Ovary (tissue), 9 donors: ENCODE results near the gene ROBO4. TPM values are rescaled to one million over a fixed set of nuclear protein-coding genes. Genes with fewer than 3 reads are reported as not detected.

Source experiments
- DNase-seq, 5 donors: peaks; one replicate each; pipeline ENCODE4 v3.0.0-alpha.2; 2019 to 2020
- H3K27ac ChIP-seq, 2 donors: fragments of 200-600 bp; one replicate each; pipeline versions ENCODE4 v1.5.1 to v1.8.0; 2019 to 2022
- H3K27me3 ChIP-seq: fragments of 200-600 bp; one replicate; pipeline ENCODE4 v1.8.0; 2022
- H3K36me3 ChIP-seq: fragments of 200-600 bp; sonication (generic); one replicate; pipeline ENCODE4 v1.5.1; 2019
- H3K4me1 ChIP-seq: one replicate; pipeline ENCODE4 v1.8.1; 2013; ENCODE audit warnings: mild to moderate bottlenecking, moderate library complexity; ENCODE audit not compliant: insufficient read depth
- H3K4me3 ChIP-seq: fragments of 200-600 bp; sonication (generic); one replicate; pipeline ENCODE4 v1.5.1; 2017
- H3K9me3 ChIP-seq, 2 donors: fragments of 200-600 bp in 1 of 2; sonication (generic) in 1 of 2; one replicate each; pipeline versions ENCODE4 v1.5.1 to v1.8.1; 2013 to 2019; ENCODE audit warnings: mild to moderate bottlenecking in 1 of 2, moderate library complexity in 1 of 2
- CTCF ChIP-seq, 3 donors: fragments of 450-650 bp in 2 of 3; fragments of 200-600 bp in 1 of 3; IDR thresholded peaks; one replicate each; pipeline versions ENCODE4 v1.5.1 to v1.8.0; 2016 to 2022; ENCODE audit warnings: antibody characterized with exemption in 3 of 3, mild to moderate bottlenecking in 1 of 3
- EP300 ChIP-seq: sonication (generic); formaldehyde crosslinking; IDR thresholded peaks from one replicate; pipeline ENCODE4 v1.6.1; 2017; ENCODE audit warnings: antibody characterized with exemption
- POLR2A ChIP-seq: fragments of 450-650 bp; IDR thresholded peaks from one replicate; pipeline ENCODE4 v1.6.1; 2017; ENCODE audit warnings: antibody characterized with exemption, mild to moderate bottlenecking, moderate library complexity
- WGBS, 3 donors: extraction: QIAGEN DNeasy Blood & Tissue Kit in 1 of 3; methylation state at CpG; one replicate each; pipeline versions ENCODE4 v1.1.5 to v1.1.7; 2013 to 2017; 5-methylcytosine and 5-hydroxymethylcytosine counted together
- intact Hi-C, 4 donors: fragments of 100-400 bp; cut with DNase I; formaldehyde crosslinking; loops; one replicate each; pipeline versions ENCODE4 v1.11.0 to v1.15.1; 2022 to 2023
- polyA plus RNA-seq, 2 donors: library from polyadenylated mRNA; stranded (reverse); fragments of 200-250 nt in 1 of 2; fragments of 350-450 nt in 1 of 2; fragmentation: Illumina TruSeq in 1 of 2; extraction: RNeasy Lipid Tissue Mini Kit (QIAGEN cat#74804) in 1 of 2; gene quantifications; one replicate each; pipeline ENCODE4 v1.2.3, GENCODE V29; 2013 to 2014
- total RNA-seq, 7 donors: library from RNA; depleted of rRNA in 2 of 7; stranded (reverse); fragments of >200 nt in 2 of 7; fragmentation: NEBNext Ultra II Directional in 3 of 7; extraction: Animal tissue kit (Norgen Biotek cat#: 25700) in 3 of 7; gene quantifications; one replicate each; pipeline versions ENCODE4 v1.1.0 to v1.2.4, GENCODE V29; 2016 to 2023
- donor health status: DM: no; HTN: no; CAD: no; lungs with moderate emphysema.
- donor health status: DM: no; HTN: no; CAD: no.
- donor health status: Bipolar disorder and iron deficiency.
- donor health status: DM: yes; HTN: yes; CAD: no.
- donor health status: DM: no; HTN: no; CAD: no.
- donor health status: DM: yes; HTN: yes; CAD: no.

ROBO4 gene
- total and polyA plus RNA-seq, 9 donors: 5.9 to 22.0 (median 10.0) TPM

GRCh38 chr11:124887667-124888013 is 10.0 kb downstream of the ROBO4 start:
- Histone ChIP-seq H3K4me1 (peaks cover 13% of the 10 kb centered on the region), H3K27me3 (no peaks in the 10 kb centered on the region), H3K4me3 (no peak overlapping the region), H3K36me3 (no peaks in the 10 kb centered on the region), H3K27ac (no peak overlapping the region), H3K9me3 (no peaks in the 10 kb centered on the region)
- WGBS, 3 donors: 45 to 78% (median 62%) methylated on average over 3 of the region's 3 CpGs
- peak in 1 of 5 donors; percentile 10 for DNase-seq
- TF ChIP-seq CTCF (IDR thresholded peaks at IDR 0.05): no peak
- no peak for TF ChIP-seq POLR2A
- TF ChIP-seq EP300: no peak
- intact Hi-C loops: no loop called here

DNA sequence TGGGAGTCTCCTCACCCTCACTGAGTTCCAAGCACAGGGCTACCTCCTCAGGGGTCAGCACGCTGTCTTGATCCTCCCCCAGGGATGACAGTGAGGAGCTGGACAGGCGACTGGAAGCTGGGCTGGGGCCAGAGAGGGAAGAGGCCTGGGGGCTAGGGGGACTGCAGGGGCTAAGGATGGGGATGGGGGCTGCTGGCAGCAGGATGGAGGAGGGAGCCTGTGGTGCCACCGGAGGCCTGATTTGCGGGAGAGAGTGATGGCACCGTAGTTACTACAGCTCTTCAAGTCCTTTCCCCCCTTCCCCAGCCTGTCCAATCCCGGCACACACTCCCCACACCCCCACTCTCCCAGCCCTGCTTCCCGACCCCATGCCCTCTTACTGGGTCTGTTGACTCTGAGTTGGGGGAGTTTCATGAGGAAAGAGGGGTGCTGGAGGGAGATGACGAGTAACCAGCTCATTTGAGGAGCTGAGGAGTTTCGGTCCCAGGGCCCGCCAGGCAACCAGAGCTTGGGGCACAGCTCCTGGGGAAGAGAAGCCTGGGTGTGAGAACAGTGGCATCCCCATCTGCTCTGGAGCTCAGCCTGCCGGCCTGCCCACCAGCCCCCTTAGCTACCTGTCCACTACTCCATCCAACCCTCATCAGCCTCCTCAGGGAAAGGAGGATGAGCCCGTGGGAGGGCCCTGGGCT is 10.5 kb downstream of the ROBO4 start:
- Histone ChIP-seq H3K4me1 (peaks cover 17% of the 10 kb centered on the region), H3K4me3 (no peak overlapping the region), H3K27me3 (no peaks in the 10 kb centered on the region), H3K9me3 (no peaks in the 10 kb centered on the region), H3K36me3 (no peaks in the 10 kb centered on the region), H3K27ac (no peak overlapping the region)
- DNase-seq: peak in 1 of 5 donors; percentile 12
- intact Hi-C loops: no loop called here
- WGBS, 3 donors: 82 to 91% (median 85%) methylated on average over 12 of the region's 12 CpGs
- TF ChIP-seq CTCF (IDR thresholded peaks at IDR 0.05) (no peak), EP300 (no peak), POLR2A (no peak)

- TF ChIP-seq CTCF (IDR thresholded peaks at IDR 0.05): no peak
- Histone ChIP-seq H3K9me3 (no peaks in the 10 kb centered on the region), H3K4me1 (peaks cover 18% of the 10 kb centered on the region), H3K36me3 (no peaks in the 10 kb centered on the region), H3K4me3 (no peak overlapping the region), H3K27me3 (no peaks in the 10 kb centered on the region), H3K27ac (no peak overlapping the region)
- intact Hi-C loops: no loop called here
- DNase-seq: peak in 1 of 5 donors; percentile 16
- 90 to 94% (median 94%) methylated on average over 11 of the region's 11 CpGs for WGBS, 3 donors
Measured at GRCh38 chr11:124886476-124886875, 11.2 kb downstream of the ROBO4 start.

DNA sequence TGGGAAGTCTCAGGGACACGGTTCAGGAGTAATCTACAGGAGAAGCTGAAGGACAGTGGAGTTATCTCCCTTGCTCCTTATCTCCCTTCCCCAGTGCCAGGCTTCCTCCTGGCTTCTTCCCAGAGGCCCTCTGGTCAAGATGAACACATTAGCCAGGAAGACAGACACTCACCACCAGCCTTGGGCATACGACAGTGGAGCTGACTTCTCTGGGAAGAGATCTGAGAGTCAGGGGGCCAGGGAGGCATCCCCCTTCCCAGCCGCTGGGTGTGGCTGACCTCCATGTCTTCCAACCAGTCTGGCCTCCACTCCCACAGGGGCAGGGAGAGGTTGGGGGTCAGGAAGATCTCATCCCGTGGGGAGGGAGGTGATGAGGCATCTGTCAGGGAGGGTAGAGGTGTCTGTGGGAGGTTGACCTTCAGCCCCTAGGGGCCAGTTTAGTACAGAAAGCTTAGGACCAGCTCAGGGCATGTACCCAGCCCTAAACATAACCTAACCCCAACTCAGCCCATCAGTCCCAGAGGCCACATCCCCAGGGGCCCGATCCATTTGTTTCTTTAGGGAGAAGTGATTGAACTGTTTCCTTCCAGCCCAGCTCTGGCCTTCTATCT is 12.7 kb downstream of the ROBO4 start:
- Histone ChIP-seq H3K27me3 (no peaks in the 10 kb centered on the region), H3K27ac (peak overlapping the region in 1 of 2 donors; percentile 27), H3K4me3 (no peak overlapping the region), H3K4me1 (peaks cover 21% of the 10 kb centered on the region), H3K9me3 (no peaks in the 10 kb centered on the region), H3K36me3 (no peaks in the 10 kb centered on the region)
- 55 to 67% (median 66%) methylated on average over 5 of the region's 5 CpGs for WGBS, 3 donors
- TF ChIP-seq EP300: no peak
- intact Hi-C loops: no loop called here
- peak in 2 of 5 donors; percentile 15 to 18 for DNase-seq

DNA sequence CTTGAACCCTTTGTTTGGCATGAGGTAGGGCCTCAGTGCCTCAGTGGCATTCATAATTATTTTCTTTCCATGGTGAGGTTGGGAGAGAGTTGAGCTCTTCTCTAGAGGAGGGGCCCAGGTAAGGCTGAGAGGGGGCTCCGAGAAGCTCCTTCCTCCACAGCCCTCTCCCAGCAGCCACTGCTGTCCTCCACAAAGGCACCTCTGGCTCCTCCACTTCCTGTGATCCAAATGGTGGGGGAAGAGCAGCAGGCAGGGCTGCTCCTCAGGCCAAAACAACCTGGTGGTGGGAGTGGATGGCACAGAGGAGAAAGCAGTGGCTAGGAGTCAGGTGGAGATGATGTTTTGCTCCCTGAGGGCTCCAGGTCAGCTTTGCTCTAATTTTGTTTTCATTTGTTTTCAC is 13.3 kb downstream of the ROBO4 start:
- Histone ChIP-seq H3K27ac (no peak overlapping the region), H3K4me1 (peaks cover 21% of the 10 kb centered on the region), H3K9me3 (no peaks in the 10 kb centered on the region), H3K36me3 (no peaks in the 10 kb centered on the region), H3K27me3 (no peaks in the 10 kb centered on the region), H3K4me3 (no peak overlapping the region)
- TF ChIP-seq POLR2A (no peak), EP300 (no peak), CTCF (IDR thresholded peaks at IDR 0.05) (no peak)
- intact Hi-C loops: no loop called here
- WGBS, 3 donors: 93 to 100% (median 94%) methylated on average over 1 of the region's 1 CpG
- DNase-seq: peak in 1 of 5 donors; percentile 13
